BJ (cell line): ENCODE results near the gene VASP. TPM values are rescaled to one million over a fixed set of nuclear protein-coding genes. Genes with fewer than 3 reads are reported as not detected.

Source experiments
- CTCF ChIA-PET: fragments of 350-600 bp; formaldehyde crosslinking; extraction: SDS; loops from one replicate; lab custom pipeline; 2021; ENCODE audit warnings: antibody characterized with exemption, inconsistent platforms; lab: Yijun Ruan, JAX
- POLR2A ChIA-PET: fragments of 300-600 bp; sonication (Branson Sonifier 250); formaldehyde crosslinking; extraction: SDS; loops from one replicate; lab custom pipeline; 2021; ENCODE audit warnings: antibody characterized with exemption; lab: Charles Lee
- DNase-seq: peaks from one replicate; pipeline ENCODE4 v3.0.0-alpha.2; 2011; ENCODE audit warnings: low read depth
- H3K27me3 ChIP-seq: 2 replicates; pipeline ENCODE4 v1.6.0; 2011; ENCODE audit warnings: low read length; ENCODE audit not compliant: control insufficient read depth, insufficient read depth
- H3K36me3 ChIP-seq: 2 replicates; pipeline ENCODE4 v1.5.1; 2011; ENCODE audit warnings: low read length; ENCODE audit not compliant: control insufficient read depth, insufficient read depth
- H3K4me3 ChIP-seq: 2 replicates; pipeline ENCODE4 v1.5.1; 2011; ENCODE audit warnings: low read depth, mild to moderate bottlenecking, control low read depth, low read length
- polyA plus RNA-seq: library from polyadenylated mRNA; depleted of rRNA; stranded (reverse); fragments of >200 nt; gene quantifications from 2 replicates; pipeline ENCODE4 v1.2.3, GENCODE V29; 2011
- TF ChIP-seq, protein P1 (sequence below): IDR thresholded peaks from 2 replicates; pipeline ENCODE4 v1.5.1; 2011; ENCODE audit warnings: low read depth, mild to moderate bottlenecking, control low read depth, inconsistent platforms, low read length, moderate library complexity; ENCODE audit not compliant: insufficient read depth

VASP gene
- polyA plus RNA-seq, 1 experiment, result 117 TPM

GRCh38 chr19:45517641-45518468 lies 10.6 kb downstream of the VASP start:
- TF ChIP-seq, protein P1, sequence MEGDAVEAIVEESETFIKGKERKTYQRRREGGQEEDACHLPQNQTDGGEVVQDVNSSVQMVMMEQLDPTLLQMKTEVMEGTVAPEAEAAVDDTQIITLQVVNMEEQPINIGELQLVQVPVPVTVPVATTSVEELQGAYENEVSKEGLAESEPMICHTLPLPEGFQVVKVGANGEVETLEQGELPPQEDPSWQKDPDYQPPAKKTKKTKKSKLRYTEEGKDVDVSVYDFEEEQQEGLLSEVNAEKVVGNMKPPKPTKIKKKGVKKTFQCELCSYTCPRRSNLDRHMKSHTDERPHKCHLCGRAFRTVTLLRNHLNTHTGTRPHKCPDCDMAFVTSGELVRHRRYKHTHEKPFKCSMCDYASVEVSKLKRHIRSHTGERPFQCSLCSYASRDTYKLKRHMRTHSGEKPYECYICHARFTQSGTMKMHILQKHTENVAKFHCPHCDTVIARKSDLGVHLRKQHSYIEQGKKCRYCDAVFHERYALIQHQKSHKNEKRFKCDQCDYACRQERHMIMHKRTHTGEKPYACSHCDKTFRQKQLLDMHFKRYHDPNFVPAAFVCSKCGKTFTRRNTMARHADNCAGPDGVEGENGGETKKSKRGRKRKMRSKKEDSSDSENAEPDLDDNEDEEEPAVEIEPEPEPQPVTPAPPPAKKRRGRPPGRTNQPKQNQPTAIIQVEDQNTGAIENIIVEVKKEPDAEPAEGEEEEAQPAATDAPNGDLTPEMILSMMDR, result no peak
- Histone ChIP-seq H3K27me3 (no peaks in the 10 kb centered on the region), H3K4me3 (no peak overlapping the region), H3K36me3 (peaks cover 27% of the 10 kb centered on the region)
- DNase-seq, result no peak
- ChIA-PET POLR2A (no interaction called here), CTCF (interaction anchor here (0.6 to 0.7 kb wide), 2 partner anchors 78 to 163 kb away, joined by 3 to 5 read pairs; no protein-coding TSS in a partner anchor)

- no peaks in the 10 kb centered on the region for H3K27me3 ChIP-seq
- no peak overlapping the region for H3K4me3 ChIP-seq
- CTCF ChIA-PET, result interaction anchor here (0.6 to 0.7 kb wide), 2 partner anchors 79 to 162 kb away, joined by 3 to 5 read pairs; no protein-coding TSS in a partner anchor
- POLR2A ChIA-PET, result no interaction called here
- peaks cover 27% of the 10 kb centered on the region for H3K36me3 ChIP-seq
- TF ChIP-seq, protein P1, result no peak
- DNase-seq, result no peak
Observed at GRCh38 chr19:45518469-45518826, 11.2 kb downstream of the VASP start.

- ChIA-PET POLR2A (no interaction called here), CTCF (interaction anchor here (1.1 kb wide), 2 partner anchors 120 to 172 kb away, joined by 3 to 4 read pairs; no protein-coding TSS in a partner anchor)
- TF ChIP-seq, protein P1, result no peak
- Histone ChIP-seq H3K4me3 (no peak overlapping the region), H3K36me3 (peaks cover 39% of the 10 kb centered on the region), H3K27me3 (no peaks in the 10 kb centered on the region)
- no peak for DNase-seq
Observed at GRCh38 chr19:45522010-45522941, 15.0 kb downstream of the VASP start.

DNA sequence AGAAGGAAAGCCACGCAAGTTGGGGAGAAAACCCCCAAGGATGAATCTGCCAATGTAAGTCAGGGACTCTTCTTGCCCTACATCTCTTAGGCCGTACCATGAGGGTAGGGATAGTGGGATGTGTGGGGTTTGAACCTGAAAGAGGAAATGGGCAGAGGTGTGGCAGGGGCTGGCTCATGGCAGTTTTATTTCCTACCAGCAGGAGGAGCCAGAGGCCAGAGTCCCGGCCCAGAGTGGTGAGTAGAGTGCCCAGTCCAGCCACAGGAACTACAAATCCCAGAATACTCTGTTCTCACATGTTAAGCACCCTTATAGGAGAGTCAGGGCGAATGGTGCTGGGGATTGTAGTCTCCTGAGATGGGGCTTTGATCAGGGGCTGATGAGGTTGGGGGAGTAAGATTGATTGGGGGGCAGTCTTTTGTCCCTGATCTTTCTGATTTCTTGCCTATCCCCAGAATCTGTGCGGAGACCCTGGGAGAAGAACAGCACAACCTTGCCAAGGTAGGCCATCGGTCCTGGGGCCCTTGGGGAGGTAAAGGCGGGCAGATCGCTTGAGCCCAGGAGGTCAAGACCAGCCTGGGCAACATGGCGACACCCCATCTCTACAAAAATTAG lies 16.5 kb downstream of the VASP start:
- TF ChIP-seq, protein P1, result peak; percentile 85
- no peak for DNase-seq
- no peak overlapping the region for H3K4me3 ChIP-seq
- H3K36me3 ChIP-seq, result peaks cover 42% of the 10 kb centered on the region
- POLR2A ChIA-PET, result no interaction called here
- no peaks in the 10 kb centered on the region for H3K27me3 ChIP-seq
- CTCF ChIA-PET, result interaction anchor here (1.1 kb wide), 1 partner anchor 119 kb away, joined by 10 read pairs; no protein-coding TSS in a partner anchor
